Measurements from ENCODE around the gene CALCR.

Gene CALCR

DNA sequence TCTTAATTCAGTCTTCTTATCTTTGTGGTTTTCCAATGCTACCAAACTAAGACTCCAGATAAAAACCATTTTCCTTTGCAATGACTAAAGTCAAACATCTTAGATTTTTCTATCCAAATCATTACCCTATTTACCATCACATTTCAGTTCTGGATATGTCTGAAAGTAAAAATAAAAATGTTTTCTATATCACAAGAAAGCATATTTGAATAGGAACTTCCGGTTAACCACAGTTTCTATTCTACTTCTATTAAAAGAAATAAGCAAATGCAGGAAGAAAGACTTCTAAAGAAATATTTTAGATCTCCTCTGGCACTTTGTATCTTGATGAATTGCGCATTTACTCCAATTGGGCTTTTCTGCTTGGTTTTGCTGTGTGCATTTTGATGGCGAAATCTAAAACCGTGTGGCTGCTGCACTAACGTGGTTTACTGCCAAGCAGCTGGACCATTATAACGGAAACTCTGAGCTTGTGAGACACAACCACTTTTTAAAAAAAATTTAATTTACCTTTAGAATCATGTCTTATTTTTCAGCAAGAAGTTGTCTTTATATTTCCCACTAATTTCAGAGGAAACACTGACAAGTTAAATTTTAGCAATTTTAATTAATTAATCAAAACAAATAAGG lies 196.3 kb downstream of the CALCR start:
- no peak for FAIRE-seq
- DNase-seq (ENCODE audit: insufficient read length): no peak
- TF ChIP-seq POLR2A (IDR thresholded peaks at IDR 0.05; ENCODE audit: low read depth, low read length) (no peak), POLR2AphosphoS5 (IDR thresholded peaks at IDR 0.05; ENCODE audit: low read depth, low read length) (no peak), TAF1 (IDR thresholded peaks at IDR 0.05; ENCODE audit: borderline replicate concordance, low read depth, low read length) (no peak)

DNA sequence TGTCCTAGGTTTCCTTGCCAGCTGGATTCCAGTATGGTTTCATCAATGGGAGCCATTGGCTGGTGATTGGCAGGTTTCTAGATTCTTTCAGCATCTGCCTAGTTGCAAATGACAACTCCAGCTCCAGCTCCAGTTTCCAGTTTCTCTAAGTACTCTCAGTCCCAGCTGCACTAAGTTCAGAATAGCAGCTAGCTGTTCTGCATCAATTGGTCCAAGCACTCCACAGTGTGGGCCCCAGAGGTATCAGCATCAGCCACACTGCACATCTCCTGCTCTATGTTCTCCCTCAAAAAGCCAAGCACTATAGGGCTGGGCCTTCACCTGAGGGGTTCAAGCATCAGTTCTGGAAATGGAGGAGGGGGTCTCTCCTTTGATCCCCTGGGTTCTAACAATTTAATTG lies 198.9 kb downstream of the CALCR start:
- FAIRE-seq: no peak
- TF ChIP-seq TAF1 (IDR thresholded peaks at IDR 0.05; ENCODE audit: borderline replicate concordance, low read depth, low read length) (no peak), POLR2A (IDR thresholded peaks at IDR 0.05; ENCODE audit: low read depth, low read length) (no peak), POLR2AphosphoS5 (IDR thresholded peaks at IDR 0.05; ENCODE audit: low read depth, low read length) (no peak)
- no peak for DNase-seq (ENCODE audit: insufficient read length)
